SK-N-MC (cell line): ENCODE results near the gene ZCCHC24.

Experiments used
- EZH2 ChIP-seq: fragments of 200-600 bp; sonication (generic); IDR thresholded peaks from one replicate; pipeline ENCODE4 v1.6.1; 2017; ENCODE audit warnings: antibody characterized with exemption
- FOXP2 ChIP-seq: optimal IDR thresholded peaks from 2 replicates; pipeline ENCODE3; 2011; ENCODE audit warnings: mild to moderate bottlenecking, moderate library complexity; ENCODE audit not compliant: insufficient read depth; ENCODE audit errors: extremely low read length, control extremely low read depth
- POLR2AphosphoS5 ChIP-seq: IDR thresholded peaks from 2 replicates; pipeline ENCODE4 v1.6.1; 2012; ENCODE audit warnings: mild to moderate bottlenecking, low read depth, low read length, borderline replicate concordance

GRCh38 chr10:79409038-79409725 lies 36.2 kb downstream of the ZCCHC24 start:
- TF ChIP-seq EZH2: no peak
- TF ChIP-seq POLR2AphosphoS5: no peak
- no peak for TF ChIP-seq FOXP2
